Central memory CD8-positive, alpha-beta T cell (primary cell): Measurements from ENCODE around the gene DAD1.
"Not testable (repeated sequence)": the region's sequence is repeated elsewhere in the genome, so short reads cannot be mapped to it uniquely, and the experiment has no call there.

ENCODE experiments used
- ATAC-seq: fragments of 150-1000 bp; cut with Tn5 transposase; replicated peaks from 2 replicates; pipeline ENCODE4 v1.10.0; 2022; ENCODE audit warnings: mild to moderate bottlenecking, moderate FRiP score, moderate number of reproducible peaks; ENCODE audit not compliant: poor library complexity, severe bottlenecking; ENCODE audit errors: extremely low read depth
- DNase-seq, 2 donors: peaks; one replicate each; pipeline ENCODE4 v3.0.0; 2021; ENCODE audit warnings: low spot score in 2 of 2
- H3K27ac Mint-ChIP-seq: one replicate; pipeline ENCODE4 v1.8.0; 2022; ENCODE audit warnings: low read depth, mild to moderate bottlenecking, moderate library complexity, mixed read lengths
- H3K27me3 Mint-ChIP-seq: one replicate; pipeline ENCODE4 v1.8.0; 2022; ENCODE audit warnings: mixed read lengths
- H3K36me3 Mint-ChIP-seq: one replicate; pipeline ENCODE4 v1.8.0; 2022; ENCODE audit warnings: mild to moderate bottlenecking, moderate library complexity, mixed read lengths; ENCODE audit not compliant: insufficient read depth
- H3K4me1 Mint-ChIP-seq: one replicate; pipeline ENCODE4 v1.8.0; 2022; ENCODE audit warnings: mixed read lengths
- H3K4me3 Mint-ChIP-seq: one replicate; pipeline ENCODE4 v1.8.0; 2022; ENCODE audit warnings: mild to moderate bottlenecking, moderate library complexity, mixed read lengths
- H3K9me3 Mint-ChIP-seq: one replicate; pipeline ENCODE4 v1.8.0; 2022; ENCODE audit warnings: mixed read lengths

Gene DAD1

DNA sequence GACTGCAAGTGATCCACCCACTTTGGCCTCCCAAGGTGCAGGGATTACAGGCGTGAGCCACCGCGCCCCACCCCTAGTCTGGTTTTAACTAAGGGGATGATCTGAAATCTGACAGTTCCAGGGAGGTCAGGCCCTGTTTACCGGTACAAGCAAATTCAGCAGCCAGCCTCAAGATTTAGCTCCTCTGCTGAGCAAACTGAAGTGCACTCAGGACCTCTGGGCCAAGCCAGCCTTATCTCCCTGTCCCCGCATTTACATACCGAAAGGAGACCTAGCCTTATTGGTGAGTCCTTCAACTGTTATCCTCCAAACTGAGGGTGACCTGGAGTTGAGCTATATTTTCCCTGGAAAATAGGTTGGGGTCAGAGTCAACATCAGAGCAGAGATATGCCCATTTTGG lies 8.2 kb upstream of the DAD1 start:
- H3K4me3 Mint-ChIP-seq, result peak overlapping the region; percentile 98
- H3K4me1 Mint-ChIP-seq, result peaks cover 36% of the 10 kb centered on the region
- H3K27ac Mint-ChIP-seq, result peak overlapping the region; percentile 94
- no peak for ATAC-seq
- DNase-seq, result no peak
- peaks cover 9% of the 10 kb centered on the region for H3K27me3 Mint-ChIP-seq
- peaks cover 2% of the 10 kb centered on the region for H3K36me3 Mint-ChIP-seq
- no peaks in the 10 kb centered on the region for H3K9me3 Mint-ChIP-seq

DNA sequence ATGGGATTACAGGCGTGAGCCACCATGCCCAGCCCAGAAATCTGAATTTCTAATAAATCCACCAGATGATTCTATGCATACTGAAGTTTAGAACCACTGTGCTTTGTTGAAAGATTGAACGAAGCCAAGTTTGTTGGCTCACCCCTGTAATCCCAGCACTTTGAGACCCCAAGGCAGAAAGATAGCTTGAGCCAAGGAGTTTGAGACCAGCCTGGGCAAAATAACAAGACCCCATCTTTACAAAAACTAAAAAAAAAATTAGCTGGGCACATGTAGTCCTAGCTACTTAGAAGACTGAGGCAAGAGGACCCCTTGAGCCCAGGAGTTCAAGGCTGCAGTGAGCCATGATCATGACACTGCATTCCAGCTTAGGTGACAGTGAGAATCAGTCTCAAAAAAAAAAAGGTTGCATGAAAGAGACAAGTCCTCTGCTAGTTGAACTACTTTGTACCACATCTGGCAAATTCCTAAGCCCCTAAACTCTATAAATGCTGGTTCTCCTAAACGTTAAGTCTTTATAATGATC lies 7.4 kb upstream of the DAD1 start:
- no peak overlapping the region for H3K4me3 Mint-ChIP-seq

DNA sequence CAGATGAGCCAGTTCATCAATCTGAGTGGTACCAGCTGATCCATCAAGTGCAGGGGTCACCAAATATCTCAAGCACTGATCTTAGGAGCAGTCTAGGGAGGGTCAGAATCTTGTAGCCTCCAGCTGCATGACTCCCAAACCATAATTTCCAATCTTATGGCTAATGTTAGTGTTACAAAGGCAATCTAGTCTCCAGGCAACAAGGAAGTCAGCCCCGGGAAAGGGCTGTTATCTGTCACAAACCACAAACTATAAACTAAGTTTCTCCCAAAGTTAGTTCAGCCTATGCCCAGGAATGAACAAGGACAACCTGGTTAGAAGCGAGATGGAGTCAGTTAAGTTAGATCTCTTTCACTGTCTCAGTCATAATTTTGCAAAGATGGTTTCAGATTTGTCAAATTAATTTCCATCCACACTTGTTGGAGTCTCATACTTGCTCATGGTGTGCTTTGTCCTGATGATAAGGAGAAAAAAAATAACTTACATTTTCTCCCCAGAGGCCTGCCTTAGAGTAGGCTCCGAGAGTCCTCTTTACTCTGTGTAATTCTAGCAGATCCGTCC lies 5.2 kb upstream of the DAD1 start:
- Mint-ChIP-seq H3K4me3 (no peak overlapping the region), H3K27ac (no peak overlapping the region), H3K36me3 (peaks cover 8% of the 10 kb centered on the region), H3K4me1 (peaks cover 26% of the 10 kb centered on the region), H3K27me3 (peaks cover 9% of the 10 kb centered on the region), H3K9me3 (no peaks in the 10 kb centered on the region)
- DNase-seq, result no peak
- ATAC-seq, result no peak

More for the DNA sequence above, 7.4 kb upstream of the DAD1 start:
- H3K27ac Mint-ChIP-seq, result no peak overlapping the region
- no peak for DNase-seq
- H3K36me3 Mint-ChIP-seq, result peaks cover 2% of the 10 kb centered on the region
- peaks cover 9% of the 10 kb centered on the region for H3K27me3 Mint-ChIP-seq
- no peak for ATAC-seq
- peaks cover 30% of the 10 kb centered on the region for H3K4me1 Mint-ChIP-seq
- no peaks in the 10 kb centered on the region for H3K9me3 Mint-ChIP-seq

DNA sequence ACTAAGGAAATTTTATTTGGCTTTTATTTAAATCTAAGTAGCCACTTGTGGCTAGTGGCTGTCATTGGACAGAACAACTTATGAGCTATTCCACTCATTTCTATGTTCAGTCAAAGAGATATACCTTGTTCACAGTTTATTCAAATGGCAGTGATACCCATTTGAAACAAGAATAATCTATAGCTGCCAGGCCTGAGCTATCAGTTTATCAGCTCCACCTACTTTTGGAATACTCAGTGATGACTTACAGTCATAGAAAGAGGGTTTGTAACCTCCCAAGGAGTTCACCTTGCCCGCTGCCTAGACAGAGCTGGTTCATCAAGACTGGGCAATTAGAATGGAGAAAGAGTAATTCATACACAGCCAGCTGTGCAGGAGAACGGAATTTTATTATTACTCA lies 4.6 kb upstream of the DAD1 start:
- no peak for DNase-seq
- H3K36me3 Mint-ChIP-seq, result peaks cover 14% of the 10 kb centered on the region
- H3K4me3 Mint-ChIP-seq, result no peak overlapping the region
- no peak overlapping the region for H3K27ac Mint-ChIP-seq
- H3K4me1 Mint-ChIP-seq, result peaks cover 21% of the 10 kb centered on the region
- H3K27me3 Mint-ChIP-seq, result peaks cover 9% of the 10 kb centered on the region
- ATAC-seq, result no peak
- H3K9me3 Mint-ChIP-seq, result no peaks in the 10 kb centered on the region

DNA sequence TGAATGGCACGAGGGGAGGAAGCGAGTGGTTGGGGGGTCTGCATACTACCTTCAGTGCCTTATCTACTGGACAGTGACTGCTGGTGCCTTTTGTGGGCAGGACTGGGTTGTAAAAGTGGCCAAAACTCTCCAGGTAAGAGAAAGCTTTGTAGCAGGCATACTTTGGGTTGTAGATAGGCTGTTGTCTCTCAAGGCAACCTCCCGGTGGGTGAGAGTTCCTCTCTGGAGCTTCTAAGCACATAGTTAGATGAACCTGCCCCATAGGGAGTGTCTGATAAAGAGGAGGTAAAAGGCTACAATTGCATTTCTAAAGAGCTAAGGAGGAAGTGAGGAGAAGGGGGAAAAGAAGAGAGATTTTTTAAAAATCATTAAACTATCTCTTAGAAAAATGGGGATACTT lies 4.2 kb upstream of the DAD1 start:
- Mint-ChIP-seq H3K27me3 (peaks cover 9% of the 10 kb centered on the region), H3K4me1 (peaks cover 21% of the 10 kb centered on the region), H3K36me3 (peaks cover 18% of the 10 kb centered on the region), H3K4me3 (no peak overlapping the region), H3K9me3 (no peaks in the 10 kb centered on the region), H3K27ac (no peak overlapping the region)
- DNase-seq (no peak), ATAC-seq (no peak)

DNA sequence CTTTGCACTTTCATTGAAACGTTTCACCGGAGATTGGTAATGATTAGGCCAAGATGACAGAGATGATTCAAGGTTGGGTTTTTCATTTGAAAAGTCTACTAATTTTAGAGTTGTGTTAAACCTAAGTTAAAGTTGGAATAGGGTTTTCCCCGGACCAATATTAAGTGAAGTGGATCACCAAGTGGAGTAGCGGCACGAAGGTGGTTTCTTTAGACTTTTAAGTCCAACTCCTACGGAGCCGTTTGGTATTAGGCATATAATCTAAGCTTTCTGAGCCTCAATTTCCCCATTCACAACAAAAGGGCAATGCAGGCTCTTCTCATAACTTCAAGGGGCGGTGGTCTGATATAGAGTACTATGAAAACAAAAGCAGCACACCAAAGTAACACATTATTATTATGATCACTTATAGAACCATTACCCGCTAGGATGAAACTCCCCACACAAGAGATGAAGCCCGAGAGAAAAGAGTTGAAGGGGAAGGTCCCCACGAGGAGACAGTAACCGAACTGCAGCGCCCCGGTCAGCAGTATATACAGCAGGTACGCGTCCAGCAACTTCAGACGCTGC lies 413 bp downstream of the DAD1 start:
- H3K9me3 Mint-ChIP-seq, result no peaks in the 10 kb centered on the region
- H3K4me3 Mint-ChIP-seq, result peak overlapping the region; percentile 89
- peaks cover 53% of the 10 kb centered on the region for H3K4me1 Mint-ChIP-seq
- H3K27ac Mint-ChIP-seq, result peak overlapping the region; percentile 97
- no peaks in the 10 kb centered on the region for H3K27me3 Mint-ChIP-seq
- H3K36me3 Mint-ChIP-seq, result peaks cover 32% of the 10 kb centered on the region
- DNase-seq, result no peak
- no peak for ATAC-seq

DNA sequence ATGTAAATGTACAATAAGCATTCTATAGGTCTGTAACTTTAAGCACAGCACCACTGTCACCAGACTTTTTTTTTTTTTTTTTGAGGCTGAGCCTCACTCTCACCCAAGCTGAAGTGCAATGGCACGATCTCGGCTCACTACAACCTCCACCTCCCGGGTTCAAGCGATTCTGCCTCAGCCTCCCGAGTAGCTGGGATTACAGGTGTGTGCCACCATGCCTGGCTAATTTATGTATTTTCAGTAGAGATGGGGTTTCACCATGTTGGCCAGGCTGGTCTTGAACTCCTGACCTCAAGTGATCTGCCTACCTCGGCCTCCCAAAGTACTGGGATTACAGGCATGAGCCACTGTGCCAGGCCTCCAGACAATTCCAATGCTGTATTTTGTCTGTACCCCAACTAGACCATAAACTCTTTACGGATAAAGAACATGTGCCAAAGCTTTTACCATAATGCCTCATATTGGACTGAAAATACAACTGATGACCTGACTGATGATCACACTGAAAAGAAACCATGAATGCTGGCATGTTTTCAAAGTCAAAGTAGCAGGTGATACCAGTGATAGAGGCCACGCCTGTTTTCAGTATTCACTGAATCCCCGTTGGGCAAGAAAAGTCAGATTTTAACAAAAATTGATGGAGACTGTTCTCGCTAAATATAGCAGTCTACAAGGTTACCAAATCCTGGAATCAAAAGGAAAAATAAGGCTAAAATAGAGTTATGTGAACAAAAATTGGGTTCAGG lies 1.2 kb downstream of the DAD1 start:
- Mint-ChIP-seq H3K36me3 (peaks cover 32% of the 10 kb centered on the region), H3K4me3 (peak overlapping the region; percentile 89), H3K4me1 (peaks cover 60% of the 10 kb centered on the region), H3K27ac (peak overlapping the region; percentile 97)
- ATAC-seq, H3K27me3 Mint-ChIP-seq, H3K9me3 Mint-ChIP-seq, DNase-seq: not testable (repeated sequence)

DNA sequence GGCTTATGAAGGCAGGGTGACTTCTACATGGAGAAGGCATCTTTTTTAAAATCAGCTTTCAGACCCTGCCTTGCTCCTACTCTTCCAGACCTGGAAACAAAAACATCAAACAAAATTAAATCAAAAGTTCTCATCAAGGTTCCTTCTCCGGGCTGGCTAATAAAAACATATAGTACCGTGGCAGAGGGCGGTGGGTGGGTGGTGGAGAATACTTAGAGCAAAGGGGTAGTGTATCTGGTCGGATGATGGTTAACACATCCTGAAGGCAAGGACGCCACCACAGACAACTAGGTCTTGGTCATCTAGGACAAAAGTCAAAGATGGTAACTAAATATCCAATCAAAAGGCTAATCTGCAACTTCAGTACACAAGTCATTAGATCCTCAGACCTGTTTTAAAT lies 1.8 kb downstream of the DAD1 start:
- DNase-seq (no peak), ATAC-seq (no peak)
- Mint-ChIP-seq H3K9me3 (no peaks in the 10 kb centered on the region), H3K27ac (peak overlapping the region; percentile 36), H3K4me3 (peak overlapping the region; percentile 89), H3K27me3 (no peaks in the 10 kb centered on the region), H3K36me3 (peaks cover 32% of the 10 kb centered on the region), H3K4me1 (peaks cover 62% of the 10 kb centered on the region)

DNA sequence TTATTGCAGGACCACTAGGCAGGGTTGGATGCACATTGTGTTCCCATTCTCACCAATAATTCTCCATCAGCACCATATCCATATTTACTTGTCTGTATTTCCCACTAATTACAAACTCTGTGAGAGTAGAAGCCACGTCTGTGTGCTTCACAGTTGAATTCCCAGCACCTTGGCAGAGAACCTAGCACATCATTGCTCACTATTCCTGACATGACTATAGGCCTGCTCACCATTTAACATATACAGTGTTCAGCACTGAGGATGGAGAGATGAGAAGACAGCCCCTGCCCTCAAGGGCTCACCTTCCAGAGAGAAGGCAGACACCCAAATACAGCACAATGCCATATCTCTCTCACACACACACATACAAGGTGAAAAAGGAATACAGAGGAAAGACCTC lies 5.0 kb downstream of the DAD1 start:
- Mint-ChIP-seq H3K36me3 (peaks cover 29% of the 10 kb centered on the region), H3K27me3 (no peaks in the 10 kb centered on the region), H3K4me1 (peaks cover 65% of the 10 kb centered on the region), H3K4me3 (no peak overlapping the region), H3K9me3 (no peaks in the 10 kb centered on the region), H3K27ac (peak overlapping the region; percentile 49)
- ATAC-seq, result no peak
- DNase-seq, result no peak

DNA sequence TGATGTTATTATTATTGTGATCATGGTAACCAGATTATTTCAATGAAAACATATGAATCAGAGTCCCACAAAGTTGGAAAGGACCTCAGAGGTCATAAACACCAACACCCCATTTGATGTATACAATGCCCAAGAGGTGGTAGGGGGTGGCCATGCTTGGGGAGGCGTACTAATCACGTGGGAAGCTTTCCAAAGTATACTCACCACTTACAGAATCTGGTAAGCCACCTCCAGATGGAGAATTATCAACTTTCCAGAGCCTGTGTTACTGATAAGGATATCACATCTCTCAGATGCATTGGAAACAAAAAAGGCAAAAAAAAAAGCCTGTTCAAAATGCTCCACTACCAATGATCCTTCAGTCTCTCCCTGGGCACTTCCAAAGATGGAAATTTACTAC lies 8.4 kb downstream of the DAD1 start:
- peaks cover 49% of the 10 kb centered on the region for H3K4me1 Mint-ChIP-seq
- peaks cover 14% of the 10 kb centered on the region for H3K36me3 Mint-ChIP-seq
- peak overlapping the region; percentile 8 for H3K27ac Mint-ChIP-seq
- H3K9me3 Mint-ChIP-seq, result no peaks in the 10 kb centered on the region
- no peaks in the 10 kb centered on the region for H3K27me3 Mint-ChIP-seq
- no peak overlapping the region for H3K4me3 Mint-ChIP-seq
- no peak for DNase-seq
- no peak for ATAC-seq

DNA sequence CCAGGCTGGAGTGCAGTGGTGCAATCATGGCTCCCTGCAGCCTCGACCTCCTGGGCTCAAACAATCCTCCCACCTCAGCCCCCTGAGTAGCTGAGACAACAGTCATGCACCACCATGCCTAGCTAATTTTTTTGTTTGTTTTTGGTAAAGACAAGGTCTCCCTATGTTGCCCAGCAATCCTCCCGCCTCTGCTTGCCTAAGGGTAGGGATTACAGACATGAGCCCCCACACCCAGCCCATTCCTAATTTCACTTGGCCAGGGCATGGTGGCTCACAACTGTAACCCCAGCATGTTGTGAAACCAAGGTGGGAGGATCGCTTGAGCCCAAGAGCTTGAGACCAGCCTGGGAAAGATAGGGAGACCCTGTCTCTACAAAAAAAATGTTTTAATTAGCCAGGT lies 9.1 kb downstream of the DAD1 start:
- Mint-ChIP-seq H3K9me3 (no peaks in the 10 kb centered on the region), H3K36me3 (peaks cover 11% of the 10 kb centered on the region), H3K4me3 (no peak overlapping the region), H3K4me1 (peaks cover 44% of the 10 kb centered on the region), H3K27ac (no peak overlapping the region), H3K27me3 (no peaks in the 10 kb centered on the region)
- no peak for DNase-seq
- ATAC-seq, result no peak

DNA sequence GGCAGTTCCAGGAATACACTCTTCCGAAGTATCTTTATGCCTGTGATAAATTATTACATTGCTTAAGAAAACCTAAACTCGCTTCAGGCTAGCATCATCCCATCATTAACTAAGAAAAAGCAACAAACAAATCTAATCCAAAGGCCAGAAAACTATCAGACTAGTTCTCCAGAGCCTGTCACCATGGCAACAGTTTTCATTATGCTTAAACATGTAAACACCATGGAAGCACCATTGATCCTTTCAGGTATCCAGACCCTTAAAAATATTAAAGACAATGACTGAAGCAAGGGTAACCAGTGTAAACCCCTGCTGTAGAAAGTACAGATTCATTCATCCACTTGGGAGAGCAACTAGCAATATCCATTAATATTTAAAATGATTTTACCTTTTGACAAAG lies 9.8 kb downstream of the DAD1 start:
- Mint-ChIP-seq H3K4me1 (peaks cover 38% of the 10 kb centered on the region), H3K27ac (peak overlapping the region; percentile 59), H3K4me3 (no peak overlapping the region), H3K27me3 (no peaks in the 10 kb centered on the region), H3K9me3 (no peaks in the 10 kb centered on the region), H3K36me3 (peaks cover 17% of the 10 kb centered on the region)
- ATAC-seq, result no peak
- DNase-seq, result no peak
